ENCODE results near the gene HAUS1.
"Not testable (repeated sequence)": the region's sequence is repeated elsewhere in the genome, so short reads cannot be mapped to it uniquely, and the experiment has no call there.

The HAUS1 gene

DNA sequence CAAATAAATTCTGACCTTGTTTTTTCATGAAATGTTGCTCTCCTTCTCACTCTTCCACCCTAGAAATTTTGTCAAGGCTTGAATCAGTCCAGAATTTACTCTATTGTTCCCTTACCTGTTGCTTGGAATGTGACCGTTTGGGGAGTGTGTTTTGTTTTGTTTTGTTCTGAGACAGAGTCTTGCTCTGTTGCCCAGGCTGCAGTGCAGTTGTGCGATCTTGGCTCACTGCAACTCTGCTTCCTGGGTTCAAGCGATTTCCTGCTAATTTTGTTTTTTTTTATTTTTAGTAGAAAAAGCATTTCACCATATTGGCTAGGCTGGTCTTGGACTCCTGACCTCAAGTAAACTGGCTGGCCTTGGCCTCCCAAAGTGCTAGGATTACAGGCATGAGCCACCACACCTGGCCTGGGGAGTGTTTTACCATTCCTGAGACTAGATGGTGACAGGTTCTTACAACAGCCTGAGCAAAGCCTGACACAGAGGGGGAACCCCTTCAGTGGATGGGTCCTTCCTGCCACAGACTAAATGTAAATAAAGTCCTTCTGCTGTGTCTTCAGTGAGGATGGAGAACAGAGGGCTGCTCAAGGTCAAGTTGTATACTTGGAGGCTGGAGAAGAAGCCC is 52.0 kb downstream of the HAUS1 start:
- DNase-seq (ENCODE audit: low read depth in 2 of 2), result no peak

DNA sequence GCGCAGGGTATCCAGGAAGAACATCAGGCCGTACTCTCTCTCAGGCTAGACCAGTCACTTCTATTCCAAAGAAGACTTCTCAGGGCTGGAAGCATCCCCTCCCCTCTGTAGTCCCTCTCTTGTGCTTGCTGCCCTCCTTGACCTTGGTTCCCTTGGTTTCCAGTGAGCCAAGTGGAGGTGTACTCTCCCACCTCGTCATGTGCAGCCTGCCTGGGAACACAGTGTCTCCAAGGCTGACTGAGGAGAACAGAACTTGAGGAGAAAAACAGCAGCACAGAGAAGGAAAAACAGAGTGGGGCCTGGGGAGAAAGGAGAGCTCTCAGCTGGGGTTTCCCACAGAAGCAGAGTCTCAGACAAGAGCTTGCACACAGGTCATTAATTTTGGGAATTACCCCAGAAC is 52.7 kb downstream of the HAUS1 start:
- DNase-seq (ENCODE audit: low read depth in 2 of 2), result no peak

DNA sequence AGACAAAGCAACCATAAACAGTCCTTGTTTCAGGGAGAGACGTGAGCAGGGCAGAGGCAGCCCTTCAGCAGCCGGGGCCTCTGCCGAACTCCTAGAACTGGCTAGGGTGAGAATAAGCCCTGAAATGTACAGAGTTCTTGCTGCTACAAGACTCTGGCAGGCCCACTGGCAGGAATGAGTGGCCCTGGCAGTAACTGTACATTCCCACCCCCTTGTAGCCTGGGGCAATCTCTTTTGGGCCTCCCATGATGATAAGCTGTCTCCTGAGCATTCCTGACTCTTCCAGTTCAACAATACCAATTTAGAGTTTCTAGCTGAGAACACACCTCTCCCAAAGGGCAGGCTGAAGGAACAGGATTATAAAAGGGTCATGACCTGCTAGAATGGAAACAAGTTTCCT is 54.3 kb downstream of the HAUS1 start:
- DNase-seq (ENCODE audit: low read depth in 2 of 2), result no peak

DNA sequence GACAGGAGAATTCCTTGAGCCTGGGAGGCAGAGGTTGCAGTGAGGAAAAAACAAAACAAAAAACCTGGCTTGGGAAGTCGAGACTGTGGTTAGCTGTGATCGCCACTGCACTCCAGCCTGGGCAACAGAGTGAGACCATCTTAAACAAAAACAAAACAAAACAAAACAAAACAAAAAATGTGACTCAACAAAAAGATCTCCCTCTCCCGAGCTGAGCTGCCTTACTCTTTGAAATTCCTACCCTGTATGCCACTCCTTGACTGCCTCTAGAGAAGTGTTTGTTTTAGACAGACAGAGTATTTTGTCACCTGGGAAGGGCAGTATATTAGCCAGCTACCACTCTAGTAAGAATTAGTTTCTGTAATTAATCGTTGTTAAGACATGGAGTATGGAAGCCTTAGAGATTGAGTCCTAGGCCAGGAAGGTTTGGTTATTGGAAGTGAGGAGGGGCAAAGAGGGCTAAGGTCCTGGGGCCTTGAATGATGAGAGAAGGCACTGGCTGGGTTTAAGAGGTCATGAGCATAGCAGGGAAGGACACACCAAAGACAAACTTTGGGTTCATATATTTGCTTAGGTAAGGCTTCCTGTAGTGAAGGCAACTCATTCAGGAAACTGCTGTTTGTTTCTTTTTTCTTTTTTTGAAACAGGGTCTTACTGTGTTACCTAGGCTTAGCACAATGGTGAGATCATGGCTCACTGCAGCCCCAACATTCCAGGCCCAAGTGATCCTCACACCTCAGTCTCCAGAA is 56.0 kb downstream of the HAUS1 start:
- no peak for DNase-seq (ENCODE audit: low read depth in 2 of 2)

DNA sequence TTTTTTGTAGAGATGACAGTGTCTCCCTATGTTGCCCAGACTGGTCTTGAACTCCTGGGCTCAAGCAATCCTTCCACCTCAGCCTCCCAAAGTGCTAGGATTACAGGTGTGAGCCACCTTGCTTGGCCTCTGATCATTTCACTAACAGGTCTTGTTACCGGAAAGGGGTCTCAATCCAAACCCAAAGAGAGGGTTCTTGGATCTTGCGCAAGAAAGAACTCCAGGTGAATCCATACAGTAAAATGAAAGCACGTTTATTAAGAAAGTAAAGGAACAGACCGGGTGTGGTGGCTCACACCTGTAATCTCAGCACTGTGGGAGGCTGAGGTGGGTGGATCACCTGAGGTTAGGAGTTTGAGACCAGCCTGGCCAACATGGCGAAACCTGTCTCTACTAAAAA is 56.7 kb downstream of the HAUS1 start:
- DNase-seq (ENCODE audit: low read depth in 2 of 2), result not testable (repeated sequence)

DNA sequence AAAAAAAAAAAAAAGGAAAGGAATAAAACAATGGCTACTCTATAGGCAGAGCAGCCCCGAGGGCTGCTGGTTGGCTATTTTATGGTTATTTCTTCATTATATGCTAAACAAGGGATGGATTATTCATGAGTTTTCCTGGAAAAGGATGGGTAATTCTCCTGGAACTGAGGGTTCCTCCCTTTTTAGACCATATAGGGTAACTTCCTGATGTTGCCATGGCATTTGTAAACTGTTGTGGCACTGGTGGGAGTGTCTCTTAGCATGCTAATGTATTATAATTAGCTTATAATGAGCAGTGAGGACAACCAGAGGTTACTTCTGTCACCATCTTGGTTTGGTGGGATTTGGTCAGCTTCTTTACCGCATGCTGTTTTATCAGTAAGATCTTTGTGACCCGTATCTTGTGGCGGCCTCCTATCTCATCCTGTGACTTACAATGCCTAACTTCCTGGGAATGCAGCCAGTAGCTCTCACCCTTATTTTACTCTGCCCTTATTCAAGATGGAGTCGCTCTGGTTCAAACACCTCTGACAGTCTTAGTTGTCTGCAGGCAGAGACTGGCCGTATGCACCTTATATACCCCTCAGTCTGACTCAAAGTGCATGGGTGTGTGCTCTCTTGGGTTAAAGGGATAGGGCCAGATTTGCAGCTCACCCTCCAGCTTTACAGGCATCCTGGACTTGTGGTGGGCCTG is 57.7 kb downstream of the HAUS1 start:
- no peak for DNase-seq (ENCODE audit: low read depth in 2 of 2)

DNA sequence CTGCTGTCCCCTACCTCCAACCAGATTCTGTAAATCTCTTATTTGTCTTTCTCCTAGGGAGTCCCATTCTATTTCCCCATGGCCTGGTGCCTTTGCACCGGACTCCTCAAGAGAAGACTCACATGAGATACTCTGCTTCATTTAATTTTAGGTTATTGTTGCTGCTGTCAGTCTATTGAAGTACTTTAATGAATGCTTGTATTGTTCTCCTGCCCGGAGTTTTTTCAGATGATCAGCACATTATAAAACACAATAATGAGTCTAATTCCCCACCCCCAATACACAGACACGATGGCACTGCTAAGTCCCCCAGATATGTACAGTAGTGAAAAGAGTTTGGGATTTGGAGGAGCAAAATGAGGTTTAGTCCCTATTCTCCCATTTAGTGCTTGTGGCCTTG is 58.9 kb downstream of the HAUS1 start:
- no peak for DNase-seq (ENCODE audit: low read depth in 2 of 2)

DNA sequence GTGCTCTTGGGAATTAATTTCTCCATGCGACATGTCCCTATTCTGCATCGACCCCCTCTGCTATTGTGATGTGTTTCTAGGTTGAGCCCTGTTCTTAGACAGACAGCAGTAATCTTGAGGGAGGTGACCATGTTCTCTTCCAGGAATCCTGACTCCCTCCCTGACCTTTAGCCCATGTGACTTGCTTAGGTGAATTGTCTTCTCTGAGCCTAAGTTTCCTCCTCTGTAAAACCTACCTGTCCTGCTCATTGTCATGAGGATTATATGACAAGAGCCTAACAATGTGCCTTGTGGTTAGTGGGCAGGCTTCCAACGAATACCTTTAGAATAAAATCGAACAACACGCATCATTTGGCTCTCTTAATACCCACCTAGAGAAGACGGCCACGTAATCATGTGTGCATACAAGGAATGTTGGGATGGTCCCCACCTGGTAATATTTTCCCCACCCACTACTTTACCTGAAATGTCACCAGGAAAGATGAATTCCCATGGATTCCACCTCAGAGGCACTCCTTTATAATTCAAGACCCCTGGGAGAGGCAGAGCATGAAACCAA is 59.8 kb downstream of the HAUS1 start:
- DNase-seq (ENCODE audit: low read depth in 2 of 2), result no peak

DNA sequence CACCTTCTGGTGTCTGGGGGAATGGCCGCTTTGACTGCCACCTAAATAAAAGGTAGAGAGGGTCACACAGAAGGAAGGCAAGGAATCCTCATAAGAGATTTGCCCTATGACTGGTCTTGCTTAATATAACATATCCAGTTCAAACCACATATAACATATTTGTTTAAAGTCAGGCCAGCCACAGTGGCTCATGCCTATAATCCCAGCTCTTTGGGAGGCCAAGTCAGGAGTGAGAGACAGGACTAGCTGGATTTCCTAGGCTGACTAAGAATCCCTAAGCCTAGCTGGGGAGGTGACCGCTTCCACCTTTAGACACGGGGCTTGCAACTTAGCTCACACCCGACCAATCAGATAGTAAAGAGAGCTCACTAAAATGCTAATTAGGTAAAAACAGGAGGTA is 60.3 kb downstream of the HAUS1 start:
- DNase-seq (ENCODE audit: low read depth in 2 of 2), result not testable (repeated sequence)

DNA sequence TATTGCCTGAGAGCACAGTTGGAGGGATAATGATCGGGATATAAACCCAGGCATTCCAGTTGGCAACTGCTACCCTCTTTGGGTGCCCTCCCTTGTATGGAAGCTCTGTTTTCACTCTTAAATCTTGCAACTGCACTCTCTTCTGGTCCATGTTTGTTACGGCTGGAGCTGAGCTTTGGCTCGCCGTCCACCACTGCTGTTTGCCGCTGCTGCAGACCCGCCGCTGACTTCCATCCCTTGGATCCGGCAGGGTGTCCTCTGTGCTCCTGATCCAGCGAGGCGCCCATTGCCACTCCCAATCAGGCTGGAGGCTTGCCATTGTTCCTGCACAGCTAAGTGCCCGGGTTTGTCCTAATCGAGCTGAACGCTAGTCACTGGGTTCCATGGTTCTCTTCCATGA is 60.7 kb downstream of the HAUS1 start:
- DNase-seq (ENCODE audit: low read depth in 2 of 2), result no peak

DNA sequence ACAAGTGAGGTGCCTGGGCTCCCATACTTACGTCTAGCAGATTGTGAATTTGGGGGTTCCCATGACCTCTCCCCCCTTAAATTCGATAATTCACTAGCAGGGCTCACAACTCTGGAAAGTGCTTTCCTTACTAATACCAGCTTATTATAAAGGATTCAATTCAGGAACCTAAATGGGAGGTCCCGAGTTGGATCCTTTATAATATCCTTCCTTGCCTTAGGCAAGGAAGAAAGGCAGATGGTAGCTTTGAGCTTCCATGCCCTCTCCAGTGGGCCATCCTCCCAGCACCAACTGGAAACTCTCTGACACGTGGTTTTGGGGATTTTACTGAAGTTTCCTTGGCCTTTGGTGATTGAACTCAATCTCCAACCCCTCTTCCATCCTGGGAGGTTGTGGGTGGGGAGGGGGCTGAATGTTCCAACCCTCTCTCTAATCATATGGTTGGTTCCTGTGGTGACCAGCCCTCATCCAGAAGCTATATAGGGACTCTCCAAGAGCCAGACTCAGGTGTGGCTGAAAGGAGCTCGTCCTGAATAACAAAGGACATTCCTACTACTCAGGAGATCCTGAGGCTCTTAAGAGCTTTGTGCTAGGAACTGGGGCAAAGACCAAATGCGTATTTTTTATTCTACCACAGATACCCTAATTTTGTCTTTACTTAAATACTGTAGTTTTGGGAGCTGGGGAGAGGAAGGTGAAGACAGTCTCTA is 62.2 kb downstream of the HAUS1 start:
- DNase-seq (ENCODE audit: low read depth in 2 of 2), result no peak

DNA sequence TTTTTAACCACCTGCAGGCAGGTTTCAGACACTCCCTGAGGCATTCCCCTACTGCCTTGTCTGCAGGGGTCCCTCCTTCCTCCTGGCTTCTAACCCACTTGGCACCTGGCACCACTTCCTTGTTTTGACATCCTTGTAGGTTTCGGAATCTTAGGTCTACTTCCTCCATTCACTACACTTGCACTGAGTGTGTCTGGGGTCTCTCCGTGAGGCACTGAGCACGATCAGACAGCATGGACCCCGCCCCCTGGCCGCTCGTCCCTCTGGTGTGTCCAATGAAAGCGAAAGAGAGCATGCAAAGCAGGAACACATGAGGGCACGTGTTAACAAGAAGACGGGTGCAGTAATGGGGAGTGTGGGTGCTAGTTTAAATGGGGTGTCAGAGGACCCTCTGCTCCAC is 63.8 kb downstream of the HAUS1 start:
- no peak for DNase-seq (ENCODE audit: low read depth in 2 of 2)

DNA sequence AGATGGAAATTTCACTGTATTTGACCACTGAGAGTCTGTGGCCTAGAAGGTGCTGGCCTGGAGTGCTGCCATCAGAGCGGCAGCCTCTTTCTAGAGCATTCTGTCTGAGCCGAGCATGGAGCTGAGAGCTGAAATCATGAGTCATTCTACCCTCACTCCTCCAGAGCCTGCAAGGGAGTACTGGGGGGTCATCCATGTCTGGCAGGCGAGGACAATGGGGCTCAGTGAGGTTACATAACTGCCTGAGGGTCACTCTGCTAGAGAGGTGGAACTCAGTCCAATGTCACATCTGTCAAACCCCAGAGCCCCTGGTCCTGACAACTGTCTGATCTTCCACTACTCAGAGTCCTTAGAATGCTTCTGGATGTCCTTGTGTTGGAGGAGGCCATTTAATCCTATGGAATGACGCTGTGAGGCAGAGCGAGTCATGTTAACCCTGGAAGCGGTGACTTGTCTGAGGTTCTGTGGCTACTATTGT is 65.3 kb downstream of the HAUS1 start:
- no peak for DNase-seq (ENCODE audit: low read depth in 2 of 2)

DNA sequence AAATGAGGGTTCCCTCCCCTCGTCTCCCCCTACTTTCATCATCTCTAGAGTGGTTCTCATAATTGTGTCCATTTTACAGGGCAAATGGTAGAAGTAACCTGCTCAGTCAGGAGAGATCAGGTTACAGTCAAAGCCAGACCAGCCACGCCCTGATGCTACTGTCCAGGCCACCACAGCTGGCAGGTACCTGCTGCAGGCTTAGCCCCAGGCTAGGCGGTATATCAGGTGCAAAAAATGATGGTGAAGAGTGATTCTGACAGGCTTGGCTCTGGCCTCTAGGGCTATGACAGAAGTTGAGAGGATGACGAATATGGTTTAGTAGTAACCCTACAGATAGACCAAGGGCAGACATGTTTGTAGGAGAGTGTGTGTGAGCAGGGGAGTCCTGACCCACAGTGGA is 67.1 kb downstream of the HAUS1 start:
- DNase-seq (ENCODE audit: low read depth in 2 of 2), result no peak

DNA sequence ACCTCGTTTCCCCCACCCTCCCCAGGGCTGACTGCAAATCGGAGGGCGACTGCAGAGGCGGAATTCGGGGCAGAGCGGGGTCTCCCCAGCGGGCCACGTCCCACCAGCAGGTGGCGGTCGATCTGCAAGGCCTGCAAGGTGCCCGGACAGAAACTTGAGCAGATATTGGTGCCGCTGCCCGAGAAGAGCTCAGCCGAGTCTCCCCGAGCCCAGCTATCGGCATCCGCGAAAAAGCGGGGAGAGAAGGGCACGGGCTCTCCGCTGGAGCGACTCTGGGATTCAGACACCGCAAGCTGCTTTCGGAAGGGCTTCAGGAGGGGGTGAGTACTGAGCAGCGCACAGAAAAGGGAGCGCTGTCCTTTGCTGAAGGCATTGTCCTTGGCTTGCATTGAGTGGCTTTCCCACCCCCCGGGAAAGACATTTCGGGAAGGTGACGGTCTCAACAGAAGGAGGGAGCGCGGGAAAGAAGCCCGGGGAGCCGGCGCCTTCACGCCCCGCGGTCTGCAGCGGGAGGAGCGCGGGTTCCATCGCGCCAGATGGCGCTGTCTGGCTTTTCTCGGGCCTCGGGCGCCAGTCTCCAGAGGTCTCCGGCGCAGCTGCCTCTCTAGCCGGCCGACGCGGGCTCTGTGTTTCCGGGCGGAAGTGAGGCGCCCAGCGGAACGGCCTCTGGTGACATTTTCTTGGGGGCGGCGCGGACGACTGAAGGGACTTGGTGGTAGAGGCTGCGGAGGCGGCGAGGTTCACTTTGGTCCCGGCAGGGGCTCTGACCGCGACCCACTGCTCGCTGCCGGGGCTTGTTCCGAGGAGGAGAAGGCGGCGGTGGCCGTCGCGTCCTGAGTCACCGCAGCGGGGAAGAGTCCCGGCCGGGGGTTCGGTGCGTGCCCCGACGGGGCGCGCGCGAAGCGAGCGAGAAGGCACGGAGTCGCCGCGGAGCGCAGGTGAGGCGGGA is 69.5 kb downstream of the HAUS1 start:
- peak; percentile 87 to 93 for DNase-seq (ENCODE audit: low read depth in 2 of 2)

DNA sequence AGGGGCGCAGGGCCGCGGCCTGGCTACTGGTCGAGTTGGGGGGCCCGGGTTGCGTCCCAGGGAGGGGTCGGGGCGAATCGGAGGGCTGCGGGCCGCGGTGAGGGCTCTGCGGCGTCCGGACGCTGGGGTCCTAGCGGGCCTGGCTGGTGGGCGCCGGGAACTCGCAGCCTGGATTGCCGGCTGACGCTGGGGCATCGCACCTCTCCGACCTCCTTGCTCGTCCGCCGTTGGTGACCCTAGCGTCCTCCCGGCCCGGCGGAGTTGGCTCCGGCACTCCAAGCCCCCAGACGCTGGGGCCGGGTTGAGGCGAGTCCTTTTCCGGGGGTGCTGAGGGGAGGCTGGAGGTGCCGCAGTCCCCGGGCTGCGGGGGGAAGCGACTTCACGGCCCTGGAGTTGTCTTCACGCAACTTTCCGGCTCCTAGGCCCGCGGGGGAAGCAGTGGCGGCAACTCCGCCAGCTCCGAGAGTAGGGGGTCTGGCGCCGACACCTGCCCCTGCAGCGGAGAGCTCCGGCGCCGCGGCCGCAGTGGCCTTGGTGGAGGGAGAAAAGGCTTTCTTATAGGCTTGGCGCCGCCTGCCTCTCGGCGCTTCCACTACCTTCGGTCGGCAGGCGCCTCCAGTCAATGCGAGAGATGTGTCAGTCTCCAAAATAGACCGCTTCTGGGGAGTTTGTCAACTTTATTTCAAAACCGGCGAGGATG is 70.3 kb downstream of the HAUS1 start:
- peak; percentile 20 to 28 for DNase-seq (ENCODE audit: low read depth in 2 of 2)

DNA sequence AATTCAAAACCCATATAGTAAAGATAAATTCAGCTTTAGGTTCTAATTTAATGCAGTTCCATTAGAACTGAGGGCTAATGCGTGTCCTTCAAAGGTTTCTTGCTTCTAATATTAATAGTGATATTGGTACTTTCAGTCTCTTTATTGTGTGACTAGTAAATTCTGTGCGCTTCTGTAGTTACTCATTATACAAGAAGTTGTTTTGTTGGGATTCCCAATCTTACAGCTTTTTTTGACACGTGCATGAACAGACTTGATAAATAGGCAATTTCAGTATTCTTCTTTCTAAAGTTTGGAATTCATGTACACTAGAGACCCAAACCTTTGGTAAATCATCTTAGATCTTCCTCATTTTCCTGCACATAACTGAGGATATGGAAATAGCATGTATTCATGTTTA is 71.8 kb downstream of the HAUS1 start:
- no peak for DNase-seq (ENCODE audit: low read depth in 2 of 2)
